ENCODE results near the gene SMKR1.
"Not testable (repeated sequence)": the region's sequence is repeated elsewhere in the genome, so short reads cannot be mapped to it uniquely, and the experiment has no call there.

The SMKR1 gene

DNA sequence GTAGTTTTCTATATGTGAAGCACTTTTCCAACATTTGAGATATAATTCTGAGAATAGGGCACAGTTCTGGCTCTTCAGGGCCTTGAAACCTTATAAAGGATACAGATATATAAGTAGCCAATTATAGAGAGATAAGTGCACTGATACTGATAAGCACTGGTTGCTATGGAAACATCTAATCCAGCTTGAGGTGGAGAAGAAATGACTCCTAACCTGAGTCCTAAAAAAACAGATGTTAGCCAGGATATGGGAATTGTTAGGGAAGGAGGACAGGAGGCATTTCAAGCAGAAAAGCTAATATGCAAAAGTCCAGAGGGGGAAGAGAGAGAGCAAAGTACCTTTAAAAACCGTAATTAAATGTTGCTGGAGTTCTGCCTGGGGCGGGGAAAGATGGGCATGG lies 37.3 kb upstream of the SMKR1 start:
- Histone ChIP-seq H3K27me3 (ENCODE audit: control insufficient read depth, insufficient read depth, low read length) (no peaks in the 10 kb centered on the region), H3K9ac (ENCODE audit: low read depth, low read length) (no peak overlapping the region), H3K27ac (ENCODE audit: low read depth, low read length) (no peak overlapping the region), H3K4me3 (ENCODE audit: low read depth, low read length) (no peak overlapping the region), H3K4me1 (ENCODE audit: control insufficient read depth, insufficient read depth, low read length) (peaks cover 8% of the 10 kb centered on the region; the same call in 1 of the 2 replicates), H3K36me3 (ENCODE audit: control insufficient read depth, insufficient read depth, low read length) (peaks cover 87% of the 10 kb centered on the region), H3K9me3 (ENCODE audit: control insufficient read depth, insufficient read depth, low read length) (no peaks in the 10 kb centered on the region)

DNA sequence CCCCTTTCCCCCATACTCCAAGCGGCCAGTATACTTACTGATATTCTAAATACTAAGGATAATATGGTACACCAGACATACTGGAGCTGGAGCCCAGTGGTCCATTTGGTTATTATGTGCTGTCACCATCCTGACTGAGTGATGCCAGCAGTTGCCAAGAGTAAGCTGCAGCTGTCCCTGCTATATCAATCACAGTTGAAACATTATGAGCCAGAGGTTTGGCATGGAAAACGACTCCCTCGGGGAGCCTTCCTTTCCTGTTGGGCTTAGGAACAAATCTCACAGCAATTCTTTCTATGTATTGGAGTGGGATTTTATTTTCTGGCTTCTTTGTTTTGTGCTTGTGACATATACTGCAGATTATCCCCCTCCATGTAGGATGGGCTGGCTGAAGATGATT lies 35.5 kb upstream of the SMKR1 start:
- peaks cover 18% of the 10 kb centered on the region for H3K4me1 ChIP-seq (ENCODE audit: control insufficient read depth, insufficient read depth, low read length)
- no peaks in the 10 kb centered on the region for H3K9me3 ChIP-seq (ENCODE audit: control insufficient read depth, insufficient read depth, low read length)
- H3K36me3 ChIP-seq (ENCODE audit: control insufficient read depth, insufficient read depth, low read length): peaks cover 80% of the 10 kb centered on the region
- no peak overlapping the region for H3K27ac ChIP-seq (ENCODE audit: low read depth, low read length)
- H3K9ac ChIP-seq (ENCODE audit: low read depth, low read length): no peak overlapping the region
- no peaks in the 10 kb centered on the region for H3K27me3 ChIP-seq (ENCODE audit: control insufficient read depth, insufficient read depth, low read length)
- H3K4me3 ChIP-seq (ENCODE audit: low read depth, low read length): no peak overlapping the region

DNA sequence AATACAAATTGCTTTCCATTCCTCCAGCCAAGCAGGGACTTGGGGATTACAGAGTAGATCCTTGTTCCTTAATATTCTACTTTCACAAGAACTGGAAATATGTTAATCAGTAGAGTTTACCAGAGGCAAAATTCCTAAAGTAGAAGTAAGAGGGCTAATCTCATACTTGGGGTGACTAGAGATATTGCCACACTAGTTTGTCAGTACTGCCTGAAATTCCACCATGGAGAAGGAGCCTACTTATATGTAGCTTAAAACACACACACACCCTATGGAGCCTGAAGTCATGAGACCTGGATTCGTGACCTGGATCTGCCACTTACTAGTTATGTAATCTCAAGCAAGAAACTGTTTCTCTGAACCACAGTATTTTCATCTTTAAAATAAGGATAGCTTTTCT lies 34.2 kb upstream of the SMKR1 start:
- Histone ChIP-seq H3K27me3 (ENCODE audit: control insufficient read depth, insufficient read depth, low read length) (no peaks in the 10 kb centered on the region), H3K27ac (ENCODE audit: low read depth, low read length) (no peak overlapping the region), H3K36me3 (ENCODE audit: control insufficient read depth, insufficient read depth, low read length) (peaks cover 67% of the 10 kb centered on the region), H3K4me1 (ENCODE audit: control insufficient read depth, insufficient read depth, low read length) (peaks cover 18% of the 10 kb centered on the region), H3K9ac (ENCODE audit: low read depth, low read length) (no peak overlapping the region), H3K9me3 (ENCODE audit: control insufficient read depth, insufficient read depth, low read length) (no peaks in the 10 kb centered on the region), H3K4me3 (ENCODE audit: low read depth, low read length) (no peak overlapping the region)

GRCh38 chr7:129468547-129468946 lies 33.8 kb upstream of the SMKR1 start:
- Histone ChIP-seq H3K9ac (ENCODE audit: low read depth, low read length) (no peak overlapping the region), H3K4me3 (ENCODE audit: low read depth, low read length) (no peak overlapping the region), H3K27ac (ENCODE audit: low read depth, low read length) (no peak overlapping the region), H3K36me3 (ENCODE audit: control insufficient read depth, insufficient read depth, low read length) (peaks cover 64% of the 10 kb centered on the region), H3K9me3 (ENCODE audit: control insufficient read depth, insufficient read depth, low read length) (no peaks in the 10 kb centered on the region), H3K27me3 (ENCODE audit: control insufficient read depth, insufficient read depth, low read length) (no peaks in the 10 kb centered on the region), H3K4me1 (ENCODE audit: control insufficient read depth, insufficient read depth, low read length) (peaks cover 18% of the 10 kb centered on the region)

DNA sequence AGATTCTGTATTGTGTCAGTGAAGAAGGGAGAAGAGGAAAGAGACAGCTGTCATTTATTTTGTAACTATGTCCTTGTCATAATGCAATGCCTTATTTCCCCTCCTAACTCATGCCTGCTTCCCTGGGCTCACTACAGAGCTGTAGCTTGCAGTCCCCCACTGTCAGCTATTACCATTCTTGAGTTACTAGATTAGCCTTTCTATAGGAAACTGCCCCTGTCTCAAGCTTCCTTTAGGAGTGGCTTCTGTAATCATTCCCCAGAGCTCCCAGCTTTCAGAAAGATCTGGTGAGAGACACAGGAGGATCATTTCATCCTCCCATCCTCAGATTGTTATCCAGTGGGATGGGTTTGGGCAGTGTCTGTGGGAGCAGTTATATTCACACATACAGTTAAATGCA lies 32.4 kb upstream of the SMKR1 start:
- Histone ChIP-seq H3K27ac (ENCODE audit: low read depth, low read length) (peak overlapping the region; percentile 56), H3K4me3 (ENCODE audit: low read depth, low read length) (no peak overlapping the region), H3K9ac (ENCODE audit: low read depth, low read length) (no peak overlapping the region), H3K27me3 (ENCODE audit: control insufficient read depth, insufficient read depth, low read length) (no peaks in the 10 kb centered on the region), H3K36me3 (ENCODE audit: control insufficient read depth, insufficient read depth, low read length) (peaks cover 54% of the 10 kb centered on the region), H3K4me1 (ENCODE audit: control insufficient read depth, insufficient read depth, low read length) (peaks cover 18% of the 10 kb centered on the region), H3K9me3 (ENCODE audit: control insufficient read depth, insufficient read depth, low read length) (no peaks in the 10 kb centered on the region)

- Histone ChIP-seq H3K4me1 (ENCODE audit: control insufficient read depth, insufficient read depth, low read length) (peaks cover 18% of the 10 kb centered on the region), H3K4me3 (ENCODE audit: low read depth, low read length) (no peak overlapping the region), H3K27me3 (ENCODE audit: control insufficient read depth, insufficient read depth, low read length) (no peaks in the 10 kb centered on the region), H3K9ac (ENCODE audit: low read depth, low read length) (no peak overlapping the region), H3K9me3 (ENCODE audit: control insufficient read depth, insufficient read depth, low read length) (no peaks in the 10 kb centered on the region), H3K27ac (ENCODE audit: low read depth, low read length) (peak overlapping the region; percentile 56), H3K36me3 (ENCODE audit: control insufficient read depth, insufficient read depth, low read length) (peaks cover 51% of the 10 kb centered on the region)
Observed at GRCh38 chr7:129470411-129470810, 31.9 kb upstream of the SMKR1 start.

- no peak overlapping the region for H3K9ac ChIP-seq (ENCODE audit: low read depth, low read length)
- H3K4me3 ChIP-seq (ENCODE audit: low read depth, low read length): no peak overlapping the region
- H3K27me3 ChIP-seq (ENCODE audit: control insufficient read depth, insufficient read depth, low read length): no peaks in the 10 kb centered on the region
- H3K27ac ChIP-seq (ENCODE audit: low read depth, low read length): no peak overlapping the region
- H3K9me3 ChIP-seq (ENCODE audit: control insufficient read depth, insufficient read depth, low read length): no peaks in the 10 kb centered on the region
- peaks cover 18% of the 10 kb centered on the region for H3K4me1 ChIP-seq (ENCODE audit: control insufficient read depth, insufficient read depth, low read length)
- peaks cover 41% of the 10 kb centered on the region for H3K36me3 ChIP-seq (ENCODE audit: control insufficient read depth, insufficient read depth, low read length)
Observed at GRCh38 chr7:129471402-129471827, 30.9 kb upstream of the SMKR1 start.

DNA sequence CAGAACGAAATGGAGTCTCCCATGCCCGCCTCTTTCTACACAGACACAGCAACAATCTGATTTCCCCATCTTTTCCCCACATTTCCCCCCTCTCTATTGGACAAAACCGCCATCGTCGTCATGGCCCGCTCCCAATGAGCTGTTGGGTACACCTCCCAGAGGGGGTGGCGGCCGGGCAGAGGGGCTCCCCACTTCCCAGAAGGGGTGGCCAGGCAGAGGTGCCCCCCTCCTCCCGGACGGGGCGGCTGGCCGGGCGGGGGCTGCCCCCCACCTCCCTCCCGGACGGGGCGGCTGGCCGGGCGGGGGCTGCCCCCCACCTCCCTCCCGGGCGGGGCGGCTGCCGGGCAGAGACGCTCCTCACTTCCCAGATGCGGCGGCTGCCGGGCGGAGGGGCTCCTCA lies 26.4 kb upstream of the SMKR1 start:
- H3K4me1 ChIP-seq (ENCODE audit: control insufficient read depth, insufficient read depth, low read length): not testable (repeated sequence)

DNA sequence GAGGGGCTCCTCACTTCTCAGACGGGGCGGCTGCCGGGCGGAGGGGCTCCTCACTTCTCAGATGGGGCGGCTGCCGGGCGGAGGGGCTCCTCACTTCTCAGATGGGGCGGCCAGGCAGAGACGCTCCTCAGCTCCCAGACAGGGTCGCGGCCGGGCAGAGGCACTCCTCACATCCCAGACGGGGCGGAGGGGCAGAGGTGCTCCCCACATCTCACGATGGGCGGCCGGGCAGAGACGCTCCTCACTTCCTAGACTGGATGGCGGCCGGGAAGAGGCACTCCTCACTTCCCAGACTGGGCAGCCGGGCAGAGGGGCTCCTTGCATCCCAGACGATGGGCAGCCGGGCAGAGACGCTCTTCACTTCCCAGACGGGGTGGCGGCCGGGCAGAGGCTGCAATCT lies 25.9 kb upstream of the SMKR1 start:
- H3K9ac ChIP-seq (ENCODE audit: low read depth, low read length); H3K4me3 ChIP-seq (ENCODE audit: low read depth, low read length); H3K27ac ChIP-seq (ENCODE audit: low read depth, low read length); H3K36me3 ChIP-seq (ENCODE audit: control insufficient read depth, insufficient read depth, low read length); H3K9me3 ChIP-seq (ENCODE audit: control insufficient read depth, insufficient read depth, low read length); H3K4me1 ChIP-seq (ENCODE audit: control insufficient read depth, insufficient read depth, low read length); H3K27me3 ChIP-seq (ENCODE audit: control insufficient read depth, insufficient read depth, low read length): not testable (repeated sequence)

More for the DNA sequence above, 26.4 kb upstream of the SMKR1 start:
- H3K27me3 ChIP-seq (ENCODE audit: control insufficient read depth, insufficient read depth, low read length); H3K27ac ChIP-seq (ENCODE audit: low read depth, low read length); H3K4me3 ChIP-seq (ENCODE audit: low read depth, low read length); H3K9ac ChIP-seq (ENCODE audit: low read depth, low read length); H3K9me3 ChIP-seq (ENCODE audit: control insufficient read depth, insufficient read depth, low read length): not testable (repeated sequence)
- H3K36me3 ChIP-seq (ENCODE audit: control insufficient read depth, insufficient read depth, low read length): peaks cover 13% of the 10 kb centered on the region

DNA sequence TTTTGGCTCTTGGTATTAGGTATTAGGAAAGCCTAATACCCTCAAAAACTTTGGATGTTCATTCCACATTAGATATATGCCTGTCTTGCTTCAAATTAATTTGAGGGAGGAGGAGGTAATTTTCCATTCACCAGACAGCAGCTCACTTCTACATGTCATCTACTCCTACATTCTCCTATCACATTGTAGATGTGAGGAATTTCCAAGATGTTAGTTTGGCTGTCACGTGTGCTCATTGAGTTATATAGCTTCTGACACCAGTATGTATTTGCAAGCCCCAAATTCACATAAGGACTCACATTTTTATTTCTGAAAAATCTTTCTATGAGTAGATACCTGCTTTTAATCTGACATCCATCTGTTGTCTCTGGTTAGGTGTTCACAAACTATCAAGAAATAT lies 22.5 kb upstream of the SMKR1 start:
- Histone ChIP-seq H3K9ac (ENCODE audit: low read depth, low read length) (no peak overlapping the region), H3K4me3 (ENCODE audit: low read depth, low read length) (no peak overlapping the region), H3K27me3 (ENCODE audit: control insufficient read depth, insufficient read depth, low read length) (no peaks in the 10 kb centered on the region), H3K4me1 (ENCODE audit: control insufficient read depth, insufficient read depth, low read length) (no peaks in the 10 kb centered on the region), H3K9me3 (ENCODE audit: control insufficient read depth, insufficient read depth, low read length) (no peaks in the 10 kb centered on the region), H3K36me3 (ENCODE audit: control insufficient read depth, insufficient read depth, low read length) (peaks cover 6% of the 10 kb centered on the region; the same call in 1 of the 2 replicates), H3K27ac (ENCODE audit: low read depth, low read length) (no peak overlapping the region)

DNA sequence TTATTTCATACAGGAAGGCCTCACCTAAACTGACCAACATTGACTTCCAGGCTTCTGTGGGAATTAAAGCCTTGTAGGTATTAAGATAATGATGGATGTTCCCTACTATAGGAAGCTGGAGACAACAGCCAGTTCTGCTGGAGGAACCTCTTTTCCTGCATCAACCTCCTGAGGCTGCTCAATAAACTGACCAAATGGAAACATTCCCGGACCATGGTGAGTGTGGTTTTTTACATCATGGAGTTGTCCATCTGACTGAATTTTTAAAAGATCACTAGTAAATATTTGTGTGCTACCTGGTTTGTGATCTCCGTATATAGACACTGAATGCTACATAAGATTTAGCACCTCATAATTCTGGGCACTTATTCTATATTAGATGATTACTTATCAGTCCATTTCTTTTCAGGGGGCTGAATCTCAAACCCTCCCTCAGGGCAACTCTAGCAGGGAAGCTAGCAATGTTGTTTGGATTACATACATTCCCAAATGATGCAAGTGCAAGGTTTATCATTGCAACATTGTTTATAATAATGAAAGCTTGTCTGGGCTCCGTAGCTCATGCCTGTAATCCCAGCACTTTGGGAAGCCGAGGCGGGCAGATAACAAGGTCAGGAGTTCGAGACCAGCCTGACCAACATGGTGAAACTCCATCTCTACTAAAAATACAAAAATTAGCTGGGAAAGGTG lies 21.5 kb upstream of the SMKR1 start:
- Histone ChIP-seq H3K27ac (ENCODE audit: low read depth, low read length) (no peak overlapping the region), H3K36me3 (ENCODE audit: control insufficient read depth, insufficient read depth, low read length) (peaks cover 11% of the 10 kb centered on the region; the same call in 1 of the 2 replicates), H3K9me3 (ENCODE audit: control insufficient read depth, insufficient read depth, low read length) (no peaks in the 10 kb centered on the region), H3K4me3 (ENCODE audit: low read depth, low read length) (no peak overlapping the region), H3K27me3 (ENCODE audit: control insufficient read depth, insufficient read depth, low read length) (no peaks in the 10 kb centered on the region), H3K9ac (ENCODE audit: low read depth, low read length) (no peak overlapping the region), H3K4me1 (ENCODE audit: control insufficient read depth, insufficient read depth, low read length) (no peaks in the 10 kb centered on the region)

Measured in HUES48 (cell line).